K562 (cell line): ENCODE measurements around the gene TYSND1. TPM values are rescaled to one million over a fixed set of nuclear protein-coding genes. Genes with fewer than 3 reads are reported as not detected.

Experiments used
- ARHGAP35 ChIP-seq: fragments of 450-650 bp; IDR thresholded peaks from 2 replicates; pipeline ENCODE4 v1.6.1; 2018; ENCODE audit not compliant: partially characterized antibody
- ATF6 ChIP-seq: sonication (generic); formaldehyde crosslinking; IDR thresholded peaks from 2 replicates; pipeline ENCODE4 v1.4.0; 2020; ENCODE audit warnings: mild to moderate bottlenecking, missing genetic modification reagents
- DMBX1 ChIP-seq: fragments of 250-450 bp; sonication (Bioruptor Pico); IDR thresholded peaks from 2 replicates; pipeline ENCODE4 v1.8.0; 2022; ENCODE audit warnings: inconsistent platforms, mild to moderate bottlenecking, moderate library complexity, borderline replicate concordance
- ETS1 ChIP-seq: conservative IDR thresholded peaks from 2 replicates; pipeline ENCODE4 v1.6.1; 2011; ENCODE audit warnings: low read depth, mild to moderate bottlenecking, low read length; ENCODE audit not compliant: control insufficient read depth
- GMEB1 ChIP-seq: fragments of 250-450 bp; sonication (Bioruptor Pico); IDR thresholded peaks from 2 replicates; pipeline ENCODE4 v1.4.0; 2020; ENCODE audit warnings: mild to moderate bottlenecking
- MAFK ChIP-seq: IDR thresholded peaks from 2 replicates; pipeline ENCODE4 v1.6.1; 2011; ENCODE audit warnings: low read length, improper control_type of control experiment
- NR2C1 ChIP-seq, 2 experiments: fragments of 450-650 bp; IDR thresholded peaks; 2 replicates each; pipeline ENCODE4 v1.6.1; 2017; ENCODE audit warnings: mild to moderate bottlenecking in 2 of 2, antibody characterized with exemption in 1 of 2, inconsistent platforms in 1 of 2, missing compliant biosample characterization in 1 of 2, missing genetic modification characterization in 1 of 2
- NR2F6 ChIP-seq: fragments of 450-650 bp; formaldehyde crosslinking; IDR thresholded peaks from 2 replicates; pipeline ENCODE4 v1.4.0; 2020; ENCODE audit warnings: mild to moderate bottlenecking
- PCBP1 ChIP-seq: fragments of 200-400 bp; formaldehyde crosslinking; IDR thresholded peaks from 2 replicates; pipeline ENCODE4 v1.6.1; 2018; ENCODE audit warnings: mild to moderate bottlenecking, low read depth, low read length; ENCODE audit not compliant: poor library complexity, severe bottlenecking
- PHB ChIP-seq: fragments of 250-450 bp; sonication (Bioruptor Pico); IDR thresholded peaks from 2 replicates; pipeline ENCODE4 v1.5.0; 2021
- PHF8 ChIP-seq: fragments of 200-600 bp; sonication (generic); IDR thresholded peaks from 2 replicates; pipeline ENCODE4 v1.6.1; 2012; ENCODE audit warnings: mixed run types, mild to moderate bottlenecking, inconsistent platforms, low read length, moderate library complexity, borderline replicate concordance
- SIRT6 ChIP-seq: IDR thresholded peaks from one replicate; pipeline ENCODE4 v1.6.1; 2012; ENCODE audit warnings: low read depth, mild to moderate bottlenecking, control low read depth, inconsistent platforms, low read length, moderate library complexity
- SPI1 ChIP-seq: IDR thresholded peaks from 2 replicates; pipeline ENCODE4 v1.6.1; 2011; ENCODE audit warnings: low read depth, low read length, control low read depth, borderline replicate concordance
- TAF7 ChIP-seq: fragments of 450-650 bp; IDR thresholded peaks from 2 replicates; pipeline ENCODE4 v1.6.1; 2016; ENCODE audit warnings: missing genetic modification characterization, missing compliant biosample characterization
- TCF15 ChIP-seq: fragments of 250-450 bp; sonication (Bioruptor Pico); IDR thresholded peaks from 2 replicates; pipeline ENCODE4 v1.8.0; 2022; ENCODE audit warnings: moderate library complexity, mild to moderate bottlenecking, inconsistent platforms
- TCF7 ChIP-seq: sonication (generic); IDR thresholded peaks from 2 replicates; pipeline ENCODE4 v1.6.1; 2016; ENCODE audit warnings: antibody characterized with exemption, borderline replicate concordance
- ZBTB33 ChIP-seq: sonication (generic); formaldehyde crosslinking; IDR thresholded peaks from 2 replicates; pipeline ENCODE4 v1.8.1; 2023; ENCODE audit warnings: mild to moderate bottlenecking, missing genetic modification reagents
- ZNF551 ChIP-seq: fragments of 250-450 bp; sonication (Bioruptor Pico); IDR thresholded peaks from 2 replicates; pipeline ENCODE4 v1.5.0; 2021; ENCODE audit warnings: mild to moderate bottlenecking, moderate library complexity
- polyA plus RNA-seq, 8 experiments: library from polyadenylated mRNA; depleted of rRNA in 4 of 8; stranded (reverse) in 5 of 8; unstranded in 3 of 8; fragments of >200 nt; fragmentation: Nextera tagmentation in 2 of 8; fragmentation: Illumina TruSeq in 1 of 8; extraction: Ambion mirVana in 2 of 8; extraction: Trizol in 1 of 8; gene quantifications; 2 replicates each; pipeline versions ENCODE4 v1.2.1 to v1.2.3, GENCODE V29; 2011 to 2014; ENCODE audit warnings: inconsistent platforms in 1 of 8, missing spikeins in 1 of 8
- total RNA-seq, 7 experiments: library from RNA; depleted of rRNA in 6 of 7; stranded (reverse); fragments of >200 nt in 6 of 7; fragmentation: Illumina TruSeq in 2 of 7; extraction: Trizol in 2 of 7; gene quantifications; 2 replicates each; pipeline versions ENCODE4 v1.2.1 to v1.2.3, GENCODE V29; 2011 to 2021; ENCODE audit warnings: low replicate concordance in 1 of 7

The TYSND1 gene
- total and polyA plus RNA-seq, 9 of the 15 experiments (the other 6 are each of a cell fraction or from before 2014, with no cell fraction given): 0.60 to 2.0 (median 1.3) TPM

- TF ChIP-seq SIRT6: no peak
- no peak for TF ChIP-seq TCF7
- no peak for TF ChIP-seq NR2F6 (CRISPR knock-in tag)
- TF ChIP-seq TAF7 (tag): 0 out of 2 replicates have a peak, but pooled peaks have one; percentile 29
- peak; percentile 34; the same call in 1 of the 2 replicates for TF ChIP-seq ETS1
- TF ChIP-seq MAFK: 0 out of 2 replicates have a peak, but pooled peaks have one; percentile 5
- peak; percentile 49; the same call in 1 of the 2 replicates for TF ChIP-seq SPI1
- peak; percentile 87 for TF ChIP-seq NR2C1 (IDR thresholded peaks at IDR 0.05)
- peak; percentile 91 for TF ChIP-seq NR2C1 (tag; IDR thresholded peaks at IDR 0.05)
- TF ChIP-seq ZBTB33: no peak
- no peak for TF ChIP-seq PHF8
- no peak for TF ChIP-seq ZNF551 (CRISPR knock-in tag)
- peak; percentile 88; the same call in 1 of the 2 replicates for TF ChIP-seq ATF6
- no peak for TF ChIP-seq PHB (CRISPR knock-in tag)
- no peak for TF ChIP-seq DMBX1 (CRISPR knock-in tag)
- TF ChIP-seq ARHGAP35: no peak
- no peak for TF ChIP-seq PCBP1
- TF ChIP-seq GMEB1 (CRISPR knock-in tag): no peak
- TF ChIP-seq TCF15 (CRISPR knock-in tag): no peak
Observed at GRCh38 chr10:70169649-70170364, 23.3 kb upstream of the TYSND1 start (continued).
